LNCAP (cell line): ENCODE results near the gene SIAH3.

ENCODE experiments used
- CTCF ChIP-seq: fragments of 450-650 bp; IDR thresholded peaks from 2 replicates; pipeline ENCODE4 v1.5.1; 2017; ENCODE audit warnings: mild to moderate bottlenecking

The SIAH3 gene

GRCh38 chr13:45846681-45847080 is 4.9 kb downstream of the SIAH3 start:
- TF ChIP-seq CTCF = no peak

- TF ChIP-seq CTCF = no peak
Measured at GRCh38 chr13:45838171-45838745, 13.3 kb downstream of the SIAH3 start.

- TF ChIP-seq CTCF = no peak
Measured at GRCh38 chr13:45837111-45837510, 14.4 kb downstream of the SIAH3 start.

GRCh38 chr13:45834411-45834994 is 17.1 kb downstream of the SIAH3 start:
- no peak for TF ChIP-seq CTCF

GRCh38 chr13:45833663-45834375 is 17.7 kb downstream of the SIAH3 start:
- no peak for TF ChIP-seq CTCF

- TF ChIP-seq CTCF = no peak
Measured at GRCh38 chr13:45833242-45833641, 18.3 kb downstream of the SIAH3 start.

GRCh38 chr13:45831851-45832250 is 19.7 kb downstream of the SIAH3 start:
- TF ChIP-seq CTCF = no peak
